Stimulated activated naive B cell treated with anti-CD40 and anti-IgM and Interleukin-4, amounts not matched to agents 10 μg/mL and 1 μg/mL and 100 μg/mL, for 72 hours (primary cell): Measurements from ENCODE around the gene CNTN1.

Source experiments
- ATAC-seq, 2 donors: fragments of 150-1000 bp; cut with Tn5 transposase; replicated peaks; 2 replicates each; pipeline ENCODE4 v1.10.0; 2021; ENCODE audit warnings: moderate library complexity in 1 of 2
- DNase-seq: peaks from one replicate; pipeline ENCODE4 v3.0.0; 2021
- H3K27ac Mint-ChIP-seq: one replicate; pipeline ENCODE4 v1.8.0; 2022; ENCODE audit warnings: mild to moderate bottlenecking, mixed read lengths
- H3K27me3 Mint-ChIP-seq, 2 donors: one replicate each; pipeline ENCODE4 v1.8.0; 2022; ENCODE audit warnings: mixed read lengths in 2 of 2
- H3K36me3 Mint-ChIP-seq, 2 donors: one replicate each; pipeline ENCODE4 v1.8.0; 2022; ENCODE audit warnings: mixed read lengths in 2 of 2, mild to moderate bottlenecking in 1 of 2
- H3K4me1 Mint-ChIP-seq, 2 donors: one replicate each; pipeline ENCODE4 v1.8.0; 2022; ENCODE audit warnings: mixed read lengths in 2 of 2, mild to moderate bottlenecking in 1 of 2
- H3K4me3 Mint-ChIP-seq, 2 donors: one replicate each; pipeline ENCODE4 v1.8.0; 2022; ENCODE audit warnings: mild to moderate bottlenecking in 2 of 2, mixed read lengths in 2 of 2, moderate library complexity in 1 of 2
- H3K9me3 Mint-ChIP-seq, 2 donors: one replicate each; pipeline ENCODE4 v1.8.0; 2022; ENCODE audit warnings: mixed read lengths in 2 of 2, mild to moderate bottlenecking in 1 of 2

CNTN1 gene

DNA sequence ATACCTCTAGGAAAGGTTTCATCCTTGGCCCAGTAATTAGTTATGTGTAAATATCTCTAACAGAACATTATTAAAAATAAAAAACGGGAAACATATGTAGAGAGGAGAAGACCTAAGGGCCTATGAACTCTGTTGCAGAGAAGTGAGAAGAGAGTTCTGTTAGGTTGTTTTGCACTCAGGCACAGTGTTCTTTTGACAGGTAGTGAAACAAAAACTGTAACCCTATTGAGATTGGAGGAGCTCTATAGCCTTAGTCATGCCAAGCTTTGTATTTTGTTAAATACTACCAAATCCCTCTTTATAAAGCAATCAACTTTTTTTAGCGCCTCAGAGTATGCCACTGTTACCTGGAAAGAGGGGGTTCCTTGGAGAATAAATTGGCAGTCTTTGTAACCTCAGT is 77.6 kb downstream of the CNTN1 start:
- Mint-ChIP-seq H3K27ac (no peak overlapping the region), H3K27me3 (no peaks in the 10 kb centered on the region), H3K36me3 (no peaks in the 10 kb centered on the region), H3K4me3 (no peak overlapping the region), H3K4me1 (no peaks in the 10 kb centered on the region), H3K9me3 (no peaks in the 10 kb centered on the region)
- DNase-seq = no peak
- ATAC-seq = no peak

DNA sequence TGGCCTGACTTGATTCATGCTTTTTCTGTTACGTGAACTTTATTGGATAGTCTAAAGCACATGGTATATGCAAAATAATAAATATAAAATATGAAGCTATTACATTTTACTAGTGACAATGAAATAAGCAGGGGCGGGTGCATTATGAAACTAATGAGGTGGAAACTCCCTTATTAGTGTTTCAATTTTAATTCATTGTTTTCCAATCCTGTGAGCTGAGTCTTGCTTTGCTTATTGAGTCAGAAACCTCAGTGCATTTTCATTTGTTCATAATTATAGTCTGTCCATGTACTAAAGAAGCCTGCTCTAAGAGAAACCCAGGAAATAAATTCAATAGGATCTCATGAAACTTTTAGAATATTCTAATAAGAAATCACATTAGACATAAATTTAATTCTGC is 78.5 kb downstream of the CNTN1 start:
- no peak for ATAC-seq
- Mint-ChIP-seq H3K4me1 (no peaks in the 10 kb centered on the region), H3K4me3 (no peak overlapping the region), H3K27ac (no peak overlapping the region), H3K9me3 (no peaks in the 10 kb centered on the region), H3K36me3 (no peaks in the 10 kb centered on the region), H3K27me3 (no peaks in the 10 kb centered on the region)
- DNase-seq = no peak

DNA sequence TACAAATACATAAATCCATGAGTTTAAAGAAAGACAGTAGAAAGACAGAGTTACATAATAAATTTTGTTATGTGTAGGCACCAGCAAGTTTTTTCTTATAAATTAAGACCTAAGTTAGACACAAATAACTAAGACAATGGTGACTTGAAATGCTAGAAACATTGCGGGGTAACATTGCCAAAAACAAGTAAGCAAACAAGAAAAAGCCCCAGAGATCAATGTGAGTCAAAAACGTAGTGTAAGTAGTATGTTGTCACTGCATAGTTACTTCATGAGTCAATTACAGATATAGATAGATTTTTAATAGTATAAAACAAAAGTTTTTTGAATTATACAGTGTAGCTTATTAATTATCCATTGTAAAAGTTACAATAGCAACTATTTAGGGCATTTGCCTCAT is 83.4 kb downstream of the CNTN1 start:
- Mint-ChIP-seq H3K27ac (no peak overlapping the region), H3K36me3 (no peaks in the 10 kb centered on the region), H3K4me1 (no peaks in the 10 kb centered on the region), H3K27me3 (no peaks in the 10 kb centered on the region), H3K4me3 (no peak overlapping the region), H3K9me3 (peaks cover 0 to 1% of the 10 kb centered on the region in 2 donors)
- DNase-seq (no peak), ATAC-seq (no peak)

DNA sequence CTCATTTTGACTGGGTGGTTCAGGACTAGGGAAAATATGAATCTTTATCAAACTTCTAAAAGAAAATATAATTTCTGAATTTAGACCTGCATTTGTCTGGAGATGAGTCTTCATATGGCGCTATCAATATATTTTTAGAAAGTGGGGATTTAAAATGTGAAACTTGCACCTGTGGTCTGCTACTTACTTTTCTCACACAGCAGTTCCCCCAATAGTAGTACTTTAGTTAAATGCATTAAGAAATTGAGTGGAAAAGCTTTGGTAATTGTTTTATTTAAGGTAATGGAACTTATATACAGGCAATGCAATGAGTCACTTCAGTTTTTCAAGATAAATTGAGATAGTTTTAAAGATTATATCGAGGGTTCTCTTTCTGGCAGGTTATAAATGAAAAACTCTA is 91.9 kb downstream of the CNTN1 start:
- Mint-ChIP-seq H3K27me3 (no peaks in the 10 kb centered on the region), H3K27ac (no peak overlapping the region), H3K4me3 (no peak overlapping the region), H3K36me3 (no peaks in the 10 kb centered on the region), H3K4me1 (no peaks in the 10 kb centered on the region), H3K9me3 (peaks cover 4 to 5% of the 10 kb centered on the region in 2 donors)
- ATAC-seq = no peak
- no peak for DNase-seq

DNA sequence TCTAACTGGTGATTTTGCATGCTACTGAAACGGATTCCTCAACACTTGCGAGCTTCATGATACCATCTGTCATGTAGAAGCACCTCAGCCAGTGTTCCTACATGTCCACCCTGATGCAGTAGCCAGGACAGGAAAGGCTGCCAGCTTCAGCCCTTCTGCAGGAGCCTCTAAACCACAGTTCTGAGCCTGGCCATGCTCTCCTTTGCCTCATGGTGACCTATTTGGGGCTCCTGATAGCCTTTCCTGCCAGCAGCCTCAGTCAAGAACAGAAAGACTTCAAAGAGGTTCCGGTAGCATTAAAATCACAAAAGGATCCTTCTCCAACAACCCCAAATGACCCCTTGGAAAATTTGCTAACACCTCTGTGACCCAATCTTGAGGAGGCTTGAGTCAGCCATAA is 96.0 kb downstream of the CNTN1 start:
- ATAC-seq = no peak
- Mint-ChIP-seq H3K9me3 (peaks cover 5 to 6% of the 10 kb centered on the region in 2 donors), H3K4me1 (no peaks in the 10 kb centered on the region), H3K4me3 (no peak overlapping the region), H3K36me3 (no peaks in the 10 kb centered on the region), H3K27me3 (no peaks in the 10 kb centered on the region), H3K27ac (no peak overlapping the region)
- DNase-seq = no peak

DNA sequence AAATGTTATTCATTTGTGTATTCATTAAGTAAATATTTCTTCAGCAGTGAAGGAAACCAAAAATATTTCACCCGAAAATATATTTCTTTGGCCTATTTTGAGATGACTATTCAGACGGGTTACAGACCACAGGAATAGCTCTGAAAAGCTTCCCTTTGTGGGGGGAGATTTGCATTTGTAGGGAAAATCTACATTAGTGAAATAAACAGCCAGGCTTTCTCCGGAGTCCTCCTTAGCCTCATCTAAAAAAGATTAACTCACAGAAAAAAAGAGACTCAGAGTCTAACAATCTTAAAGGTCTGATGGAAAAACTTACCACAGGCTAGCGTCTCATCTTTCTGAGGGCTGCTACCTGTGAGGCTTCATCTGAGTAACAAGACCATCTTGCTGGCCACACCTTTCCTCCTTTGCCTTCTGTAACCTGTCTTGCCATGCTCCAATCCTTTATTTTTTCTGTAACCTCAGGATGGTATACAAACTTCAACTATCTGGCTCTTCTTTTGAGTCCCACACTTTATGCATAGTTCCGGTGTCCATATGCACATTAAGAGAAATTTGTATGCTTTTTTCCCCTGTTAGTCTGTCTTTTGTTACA is 100.7 kb downstream of the CNTN1 start:
- Mint-ChIP-seq H3K27ac (no peak overlapping the region), H3K27me3 (no peaks in the 10 kb centered on the region), H3K4me3 (no peak overlapping the region), H3K4me1 (no peaks in the 10 kb centered on the region), H3K9me3 (peaks cover 0 to 2% of the 10 kb centered on the region in 2 donors), H3K36me3 (no peaks in the 10 kb centered on the region)
- ATAC-seq = no peak
- no peak for DNase-seq

DNA sequence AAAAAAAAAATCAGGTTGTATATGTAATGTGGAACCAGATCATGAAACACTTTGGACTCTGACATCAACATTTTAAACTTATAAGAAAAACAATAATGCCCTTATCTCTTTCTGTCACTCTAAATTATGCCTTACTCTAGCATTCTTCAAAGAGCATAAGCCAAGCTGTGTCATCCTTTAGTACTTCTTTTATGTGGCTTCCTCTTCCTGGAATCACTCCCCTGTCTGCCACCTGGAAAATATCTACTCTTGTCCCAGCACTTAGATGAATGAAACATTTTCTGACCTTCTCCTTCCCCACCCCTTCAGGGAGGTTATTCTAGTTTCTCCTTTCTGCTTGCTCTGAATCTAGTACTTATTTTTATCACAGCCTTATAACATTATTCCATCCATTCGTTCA is 101.2 kb downstream of the CNTN1 start:
- ATAC-seq = no peak

DNA sequence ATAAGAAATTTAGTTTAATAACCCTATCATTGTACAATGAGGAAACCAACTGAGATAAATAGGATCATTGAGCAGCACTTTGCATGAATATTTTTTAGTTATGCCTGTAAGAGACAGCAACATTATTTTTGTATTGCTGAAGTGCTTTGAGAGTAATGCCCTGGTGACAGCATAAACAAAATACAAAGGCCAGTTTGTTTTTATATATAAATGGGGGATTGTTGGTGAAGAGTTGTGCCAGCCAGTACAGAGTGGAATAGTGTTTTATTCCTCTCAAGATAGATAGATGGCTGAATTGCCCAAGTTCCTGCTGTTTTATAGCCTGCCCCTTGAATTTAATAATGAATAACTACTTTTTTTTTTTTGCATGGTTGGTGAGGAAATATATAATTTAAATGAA is 101.8 kb downstream of the CNTN1 start:
- H3K27ac Mint-ChIP-seq = no peak overlapping the region
- ATAC-seq (no peak), DNase-seq (no peak)
- no peaks in the 10 kb centered on the region for H3K36me3 Mint-ChIP-seq
- H3K27me3 Mint-ChIP-seq = no peaks in the 10 kb centered on the region
- H3K4me1 Mint-ChIP-seq = no peaks in the 10 kb centered on the region
- peaks cover 0 to 2% of the 10 kb centered on the region in 2 donors for H3K9me3 Mint-ChIP-seq
- H3K4me3 Mint-ChIP-seq = no peak overlapping the region

More for the DNA sequence above, 101.2 kb downstream of the CNTN1 start:
- Mint-ChIP-seq H3K27me3 (no peaks in the 10 kb centered on the region), H3K9me3 (peaks cover 0 to 2% of the 10 kb centered on the region in 2 donors), H3K4me1 (no peaks in the 10 kb centered on the region), H3K4me3 (no peak overlapping the region), H3K36me3 (no peaks in the 10 kb centered on the region), H3K27ac (no peak overlapping the region)
- no peak for DNase-seq

DNA sequence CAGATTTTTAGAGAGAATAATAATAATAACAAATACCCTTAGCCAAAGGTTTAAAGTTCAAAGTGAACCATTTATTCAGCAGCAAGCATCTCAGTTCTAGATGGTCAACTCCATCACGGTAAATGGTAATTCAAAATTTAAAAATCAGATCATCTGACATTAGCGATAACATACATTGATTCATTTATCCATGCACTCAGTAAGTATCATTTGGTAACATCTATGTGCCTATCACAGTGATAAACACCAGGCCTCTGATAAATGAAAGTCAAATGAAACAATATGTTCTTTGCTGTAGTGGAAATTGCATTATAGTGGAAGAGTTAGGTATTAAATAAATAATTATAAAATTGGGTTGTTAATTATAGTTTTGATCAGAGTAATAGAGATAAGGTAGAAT is 108.8 kb downstream of the CNTN1 start:
- H3K4me1 Mint-ChIP-seq = no peaks in the 10 kb centered on the region
- H3K4me3 Mint-ChIP-seq = no peak overlapping the region
- ATAC-seq = no peak
- H3K27ac Mint-ChIP-seq = no peak overlapping the region
- no peaks in the 10 kb centered on the region for H3K9me3 Mint-ChIP-seq
- H3K36me3 Mint-ChIP-seq = no peaks in the 10 kb centered on the region
- no peak for DNase-seq
- H3K27me3 Mint-ChIP-seq = no peaks in the 10 kb centered on the region

DNA sequence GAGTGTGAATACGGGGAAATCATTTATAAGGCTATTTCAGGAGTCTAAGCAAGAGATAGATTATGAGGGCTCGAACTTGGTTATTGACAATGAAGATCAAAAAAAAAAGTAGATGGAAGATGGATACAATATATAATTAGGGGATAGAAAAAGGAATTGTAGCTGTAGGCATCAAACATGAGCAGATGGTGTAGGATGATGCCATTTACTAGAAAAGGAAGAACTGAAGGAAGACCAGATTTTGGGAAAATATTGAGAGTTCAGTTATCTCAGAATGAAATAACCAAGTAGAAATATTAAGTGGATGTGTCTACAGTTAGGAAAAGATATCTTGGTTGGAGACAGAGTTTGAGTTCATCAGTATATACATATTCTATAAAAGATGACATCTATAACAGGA is 109.6 kb downstream of the CNTN1 start:
- no peak for ATAC-seq
- Mint-ChIP-seq H3K27me3 (no peaks in the 10 kb centered on the region), H3K36me3 (no peaks in the 10 kb centered on the region), H3K4me3 (no peak overlapping the region), H3K27ac (no peak overlapping the region), H3K9me3 (no peaks in the 10 kb centered on the region), H3K4me1 (no peaks in the 10 kb centered on the region)
- DNase-seq = no peak

DNA sequence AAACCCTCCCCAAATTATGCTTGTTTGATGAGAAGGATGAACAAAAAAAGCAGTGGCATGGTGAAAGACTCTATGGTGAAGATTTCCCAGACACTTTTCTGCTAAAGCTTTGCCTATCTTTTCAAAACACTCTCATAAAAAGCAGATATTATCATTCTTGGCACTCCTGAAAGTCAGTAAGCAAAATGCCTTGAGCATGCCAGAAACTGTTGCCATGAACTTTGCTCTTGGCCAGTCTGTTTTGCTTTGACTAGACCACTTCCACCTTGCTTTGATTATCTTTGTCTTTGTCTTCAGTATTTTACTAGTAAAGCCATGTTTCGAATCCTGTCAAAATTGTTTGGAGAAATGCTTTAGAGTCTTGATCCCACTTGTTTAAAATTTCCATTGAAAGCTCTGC is 110.4 kb downstream of the CNTN1 start:
- H3K4me3 Mint-ChIP-seq = no peak overlapping the region
- no peaks in the 10 kb centered on the region for H3K4me1 Mint-ChIP-seq
- no peaks in the 10 kb centered on the region for H3K36me3 Mint-ChIP-seq

DNA sequence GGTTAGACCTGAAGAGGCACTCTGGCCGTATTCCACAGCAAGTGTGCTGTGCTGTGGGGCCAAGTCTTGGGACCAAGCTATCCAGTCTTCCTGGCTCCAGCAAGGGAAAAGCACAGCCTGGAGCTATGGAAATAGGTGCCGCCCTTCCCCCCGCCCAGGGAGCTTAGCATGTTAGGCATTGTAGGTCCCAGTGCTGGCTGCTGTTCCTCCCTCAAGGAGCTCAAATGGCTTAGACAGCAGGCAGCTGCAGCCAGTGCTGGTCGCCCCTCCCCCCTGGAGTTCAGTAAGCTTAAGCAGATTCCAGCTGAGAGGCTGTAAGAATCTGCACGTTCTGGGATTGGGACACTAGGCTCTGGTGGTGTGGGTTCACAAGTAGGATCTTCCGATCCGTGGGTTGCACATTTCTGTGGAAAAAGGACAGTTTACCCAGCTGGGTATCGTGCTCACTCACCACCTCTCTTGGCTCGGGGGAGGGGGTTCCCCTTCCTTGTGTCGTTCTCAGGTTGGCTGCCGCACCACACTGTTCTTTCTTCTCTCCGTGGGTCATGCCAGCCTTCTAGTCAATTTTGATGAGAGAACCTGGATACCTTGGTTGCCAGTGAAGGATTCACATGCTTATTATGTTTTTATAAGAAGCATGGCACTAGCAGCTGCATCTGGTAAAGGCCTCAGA is 127.3 kb downstream of the CNTN1 start:
- no peak overlapping the region for H3K4me3 Mint-ChIP-seq
- H3K27ac Mint-ChIP-seq = no peak overlapping the region

More for the DNA sequence above, 110.4 kb downstream of the CNTN1 start:
- ATAC-seq (no peak), DNase-seq (no peak)
- no peaks in the 10 kb centered on the region for H3K9me3 Mint-ChIP-seq
- no peak overlapping the region for H3K27ac Mint-ChIP-seq
- H3K27me3 Mint-ChIP-seq = no peaks in the 10 kb centered on the region

DNA sequence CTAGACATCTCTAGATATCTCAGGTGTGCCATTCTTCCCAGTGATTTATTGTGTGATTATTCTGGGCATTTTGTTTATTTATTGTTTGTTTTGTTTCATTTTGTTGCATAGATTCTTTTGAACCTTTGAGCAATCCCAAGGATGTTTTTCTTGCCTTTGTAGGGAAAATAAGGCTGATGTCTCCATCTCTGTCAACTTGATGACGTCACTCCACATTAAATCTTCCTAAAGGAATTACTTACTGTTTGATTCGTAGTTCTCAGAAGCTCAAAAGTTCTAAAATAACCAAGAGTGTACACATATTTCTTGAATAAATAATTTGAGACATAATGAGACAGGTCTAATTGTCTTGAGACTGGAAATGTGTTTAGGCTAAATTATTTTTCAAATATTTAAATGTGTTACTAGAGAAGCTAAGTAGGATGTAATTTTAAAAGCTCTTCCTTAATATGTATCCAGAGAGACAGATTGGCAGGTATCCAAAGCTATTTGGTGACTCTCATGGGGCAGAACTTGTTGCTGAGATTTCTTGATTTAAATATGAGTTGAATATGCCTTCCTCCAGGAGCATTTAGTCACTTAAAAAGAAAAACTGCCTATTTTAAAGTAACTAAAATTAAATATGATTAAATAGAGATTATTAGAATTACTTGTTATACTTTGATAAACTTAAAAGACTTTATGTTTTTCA is 128.7 kb downstream of the CNTN1 start:
- no peak for DNase-seq
- no peak overlapping the region for H3K27ac Mint-ChIP-seq
- peaks cover 8 to 11% of the 10 kb centered on the region in 2 donors for H3K9me3 Mint-ChIP-seq
- H3K36me3 Mint-ChIP-seq = no peaks in the 10 kb centered on the region
- H3K27me3 Mint-ChIP-seq = no peaks in the 10 kb centered on the region
- no peaks in the 10 kb centered on the region for H3K4me1 Mint-ChIP-seq
- H3K4me3 Mint-ChIP-seq = no peak overlapping the region
- ATAC-seq = no peak

More for the DNA sequence above, 127.3 kb downstream of the CNTN1 start:
- ATAC-seq (no peak), DNase-seq (no peak)
- no peaks in the 10 kb centered on the region for H3K36me3 Mint-ChIP-seq
- H3K9me3 Mint-ChIP-seq = peaks cover 8 to 11% of the 10 kb centered on the region in 2 donors
- no peaks in the 10 kb centered on the region for H3K27me3 Mint-ChIP-seq
- no peaks in the 10 kb centered on the region for H3K4me1 Mint-ChIP-seq

DNA sequence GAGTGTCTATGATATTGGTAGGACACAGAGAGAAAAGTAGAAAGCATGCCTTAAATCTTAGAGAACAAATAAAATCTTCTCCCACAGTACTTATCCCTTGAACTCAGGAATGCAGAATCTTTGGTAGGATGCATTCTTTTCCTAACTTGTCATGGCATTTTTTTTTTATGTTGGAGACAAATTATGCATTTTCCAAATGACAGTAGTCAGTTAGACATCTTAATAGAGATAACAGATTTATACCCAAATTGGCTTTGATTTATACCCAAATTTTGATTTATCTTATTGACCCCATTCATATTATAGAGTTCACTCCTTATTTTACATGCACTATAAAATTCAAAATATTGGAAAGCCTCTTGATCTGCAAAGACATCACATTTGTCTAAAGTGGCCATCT is 132.9 kb downstream of the CNTN1 start:
- Mint-ChIP-seq H3K27me3 (no peaks in the 10 kb centered on the region), H3K36me3 (no peaks in the 10 kb centered on the region), H3K4me3 (no peak overlapping the region), H3K4me1 (no peaks in the 10 kb centered on the region), H3K27ac (no peak overlapping the region), H3K9me3 (no peaks in the 10 kb centered on the region)
- DNase-seq = no peak
- ATAC-seq = no peak
